Neural cell (in vitro differentiated cells): ENCODE results near the gene CNTN6. TPM values are rescaled to one million over a fixed set of nuclear protein-coding genes. Genes with fewer than 3 reads are reported as not detected.
A peak's percentile ranks its signal among the peaks of the same experiment; 100 is the strongest.

Experiments
- H2AFZ ChIP-seq: fragments of 200-600, 300-800 bp; sonication (generic), shearing (Covaris generic); 2 replicates; pipeline ENCODE4 v1.6.0; 2014; ENCODE audit warnings: low read depth, mild to moderate bottlenecking, antibody characterized with exemption, low read length, moderate library complexity
- H3F3A ChIP-seq: fragments of 200-600 bp; shearing (Covaris generic); 2 replicates; pipeline ENCODE4 v1.6.1; 2016; ENCODE audit warnings: mild to moderate bottlenecking, moderate library complexity, mixed read lengths, antibody characterized with exemption, low read length; ENCODE audit not compliant: insufficient read depth, poor library complexity, severe bottlenecking
- H3K27ac ChIP-seq: fragments of 200-600, 300-800 bp; sonication (generic), shearing (Covaris generic); 2 replicates; pipeline ENCODE4 v1.5.1; 2014; ENCODE audit warnings: mild to moderate bottlenecking, low read length, moderate library complexity
- H3K27me3 ChIP-seq: fragments of 300-800, 200-600 bp; sonication (generic), shearing (Covaris generic); 2 replicates; pipeline ENCODE4 v1.6.0; 2014; ENCODE audit warnings: mild to moderate bottlenecking, low read depth, low read length, moderate library complexity; ENCODE audit not compliant: insufficient read depth
- H3K36me3 ChIP-seq: fragments of 300-800, 200-600 bp; sonication (generic), shearing (Covaris generic); 2 replicates; pipeline ENCODE4 v1.5.1; 2014; ENCODE audit warnings: mild to moderate bottlenecking, antibody characterized with exemption, low read length, moderate library complexity; ENCODE audit not compliant: insufficient read depth
- H3K4me2 ChIP-seq: fragments of 300-800, 200-600 bp; sonication (generic), shearing (Covaris generic); 2 replicates; pipeline ENCODE4 v1.6.0; 2014; ENCODE audit warnings: mild to moderate bottlenecking, low read length
- H3K4me3 ChIP-seq: fragments of 300-800, 200-600 bp; sonication (generic), shearing (Covaris generic); 2 replicates; pipeline ENCODE4 v1.5.1; 2014; ENCODE audit warnings: mild to moderate bottlenecking, low read length, moderate library complexity
- H3K79me2 ChIP-seq: fragments of 200-600 bp; shearing (Covaris generic); replicated peaks from 2 replicates; pipeline ENCODE4 v1.6.0; 2014; ENCODE audit warnings: mild to moderate bottlenecking, low read length, moderate library complexity; ENCODE audit not compliant: insufficient read depth
- H3K9ac ChIP-seq: fragments of 300-800, 200-600 bp; sonication (generic), shearing (Covaris generic); 2 replicates; pipeline ENCODE4 v1.6.1; 2016; ENCODE audit warnings: mild to moderate bottlenecking, low read length, mixed read lengths
- H3K9me2 ChIP-seq: fragments of 200-600 bp; shearing (Covaris generic); 2 replicates; pipeline ENCODE4 v1.6.1; 2016; ENCODE audit warnings: mild to moderate bottlenecking, low read length, mixed read lengths; ENCODE audit not compliant: insufficient read depth
- H3K9me3 ChIP-seq: fragments of 200-600, 300-800 bp; sonication (generic), shearing (Covaris generic); 2 replicates; pipeline ENCODE4 v1.6.1; 2016; ENCODE audit warnings: mild to moderate bottlenecking, mixed run types, low read length, moderate library complexity, mixed read lengths
- H4K20me1 ChIP-seq: fragments of 200-600 bp; shearing (Covaris generic); 2 replicates; pipeline ENCODE4 v1.6.1; 2016; ENCODE audit warnings: mild to moderate bottlenecking, mixed run types; ENCODE audit not compliant: insufficient read depth
- EP300 ChIP-seq: fragments of 450-650 bp; conservative IDR thresholded peaks from 2 replicates; pipeline ENCODE4 v1.6.1; 2014; ENCODE audit warnings: antibody characterized with exemption, mild to moderate bottlenecking, moderate library complexity; ENCODE audit not compliant: poor library complexity, severe bottlenecking
- EZH2 ChIP-seq: fragments of 200-600, 300-800 bp; shearing (Covaris generic), sonication (generic); IDR thresholded peaks from 2 replicates; pipeline ENCODE4 v1.6.1; 2014; ENCODE audit warnings: antibody characterized with exemption, low read length, borderline replicate concordance, mild to moderate bottlenecking; ENCODE audit not compliant: insufficient read depth, poor library complexity, severe bottlenecking
- MXI1 ChIP-seq: fragments of 450-650 bp; conservative IDR thresholded peaks from 2 replicates; pipeline ENCODE4 v1.6.1; 2014; ENCODE audit warnings: antibody characterized with exemption, mild to moderate bottlenecking; ENCODE audit not compliant: poor library complexity, severe bottlenecking
- POLR2AphosphoS5 ChIP-seq: IDR thresholded peaks from 2 replicates; pipeline ENCODE4 v1.6.1; 2012
- RAD21 ChIP-seq: fragments of 450-650 bp; conservative IDR thresholded peaks from 2 replicates; pipeline ENCODE4 v1.6.1; 2014; ENCODE audit warnings: antibody characterized with exemption, mild to moderate bottlenecking, moderate library complexity
- REST ChIP-seq: IDR thresholded peaks from 2 replicates; pipeline ENCODE4 v1.6.1; 2012; ENCODE audit warnings: borderline replicate concordance
- SMC3 ChIP-seq: fragments of 450-650 bp; conservative IDR thresholded peaks from 2 replicates; pipeline ENCODE4 v1.6.1; 2014; ENCODE audit warnings: antibody characterized with exemption, mild to moderate bottlenecking, moderate library complexity; ENCODE audit not compliant: poor library complexity
- TAF1 ChIP-seq: IDR thresholded peaks from 2 replicates; pipeline ENCODE4 v1.6.1; 2012; ENCODE audit warnings: low read depth
- polyA plus RNA-seq: library from polyadenylated mRNA; depleted of rRNA; stranded (reverse); fragments of >200 nt; gene quantifications from 2 replicates; pipeline ENCODE4 v1.2.3, GENCODE V29; 2014
- TF ChIP-seq, protein P1 (sequence below): fragments of 450-650 bp; IDR thresholded peaks from 2 replicates; pipeline ENCODE4 v1.5.1; 2014; ENCODE audit warnings: antibody characterized with exemption, mild to moderate bottlenecking, moderate library complexity; ENCODE audit not compliant: poor library complexity, severe bottlenecking

CNTN6 gene
- polyA plus RNA-seq, 1 donor from 2014 or later: 1.8 TPM

- Histone ChIP-seq H3K27ac (no peak overlapping the region), H3K27me3 (no peaks in the 10 kb centered on the region), H3K36me3 (no peaks in the 10 kb centered on the region), H3K4me3 (peak overlapping the region; percentile 58), H3K9me3 (no peaks in the 10 kb centered on the region), H3K79me2 (no peaks in the 10 kb centered on the region), H3K4me2 (peak overlapping the region; percentile 63), H2AFZ (no peak overlapping the region), H3F3A (peaks cover 3% of the 10 kb centered on the region), H3K9ac (no peak overlapping the region), H3K9me2 (no peaks in the 10 kb centered on the region), H4K20me1 (no peaks in the 10 kb centered on the region)
- no peak for TF ChIP-seq TAF1
These were observed 763 bp upstream of the CNTN6 start for GRCh38 chr3:1092061-1092460.

- Histone ChIP-seq H3K4me3 (peak overlapping the region; percentile 58), H2AFZ (peak overlapping the region; percentile 37), H3K9me3 (no peaks in the 10 kb centered on the region), H3K79me2 (no peaks in the 10 kb centered on the region), H3K9ac (peak overlapping the region; percentile 47), H3F3A (peaks cover 3% of the 10 kb centered on the region), H3K27me3 (no peaks in the 10 kb centered on the region), H4K20me1 (no peaks in the 10 kb centered on the region), H3K9me2 (no peaks in the 10 kb centered on the region), H3K27ac (peak overlapping the region; percentile 59), H3K4me2 (peak overlapping the region; percentile 63), H3K36me3 (no peaks in the 10 kb centered on the region)
- TF ChIP-seq POLR2AphosphoS5: no peak
- TF ChIP-seq EP300: no peak
- TF ChIP-seq, protein P1, sequence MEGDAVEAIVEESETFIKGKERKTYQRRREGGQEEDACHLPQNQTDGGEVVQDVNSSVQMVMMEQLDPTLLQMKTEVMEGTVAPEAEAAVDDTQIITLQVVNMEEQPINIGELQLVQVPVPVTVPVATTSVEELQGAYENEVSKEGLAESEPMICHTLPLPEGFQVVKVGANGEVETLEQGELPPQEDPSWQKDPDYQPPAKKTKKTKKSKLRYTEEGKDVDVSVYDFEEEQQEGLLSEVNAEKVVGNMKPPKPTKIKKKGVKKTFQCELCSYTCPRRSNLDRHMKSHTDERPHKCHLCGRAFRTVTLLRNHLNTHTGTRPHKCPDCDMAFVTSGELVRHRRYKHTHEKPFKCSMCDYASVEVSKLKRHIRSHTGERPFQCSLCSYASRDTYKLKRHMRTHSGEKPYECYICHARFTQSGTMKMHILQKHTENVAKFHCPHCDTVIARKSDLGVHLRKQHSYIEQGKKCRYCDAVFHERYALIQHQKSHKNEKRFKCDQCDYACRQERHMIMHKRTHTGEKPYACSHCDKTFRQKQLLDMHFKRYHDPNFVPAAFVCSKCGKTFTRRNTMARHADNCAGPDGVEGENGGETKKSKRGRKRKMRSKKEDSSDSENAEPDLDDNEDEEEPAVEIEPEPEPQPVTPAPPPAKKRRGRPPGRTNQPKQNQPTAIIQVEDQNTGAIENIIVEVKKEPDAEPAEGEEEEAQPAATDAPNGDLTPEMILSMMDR: no peak
- TF ChIP-seq EZH2: no peak
- TF ChIP-seq REST: no peak
- TF ChIP-seq RAD21: no peak
- no peak for TF ChIP-seq SMC3
These were observed 393 bp downstream of the CNTN6 start for GRCh38 chr3:1093217-1093616.

DNA sequence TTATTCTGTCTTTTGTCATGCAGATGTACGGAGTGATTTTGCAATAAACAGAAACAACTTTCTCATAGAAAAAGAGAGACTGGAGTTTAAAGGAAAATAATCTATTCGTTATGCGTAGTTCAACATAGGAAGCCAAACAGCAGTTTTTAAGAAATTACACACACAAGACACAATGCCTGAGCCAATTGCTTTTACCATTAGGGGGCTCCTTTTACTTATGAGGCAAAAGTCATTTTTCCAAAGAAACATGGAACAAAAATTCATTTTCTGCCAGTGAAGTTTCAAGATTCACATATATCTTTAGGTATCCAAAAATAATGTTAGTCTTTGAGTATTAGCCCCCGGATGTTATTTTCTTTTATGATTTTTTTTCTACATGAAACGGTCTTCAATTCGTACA, 10.7 kb downstream of the CNTN6 start:
- no peak for TF ChIP-seq RAD21
- no peak for TF ChIP-seq POLR2AphosphoS5
- no peak for TF ChIP-seq MXI1
- TF ChIP-seq REST: no peak
- TF ChIP-seq EZH2: no peak
- TF ChIP-seq SMC3: no peak
- TF ChIP-seq, protein P1: no peak
- TF ChIP-seq EP300: no peak
- no peak for TF ChIP-seq TAF1

More for the DNA sequence above, 10.7 kb downstream of the CNTN6 start:
- Histone ChIP-seq H3K27me3 (no peaks in the 10 kb centered on the region), H3F3A (no peaks in the 10 kb centered on the region), H3K79me2 (no peaks in the 10 kb centered on the region), H3K9me3 (no peaks in the 10 kb centered on the region), H3K36me3 (no peaks in the 10 kb centered on the region), H2AFZ (no peak overlapping the region), H4K20me1 (no peaks in the 10 kb centered on the region), H3K27ac (no peak overlapping the region), H3K4me2 (no peak overlapping the region), H3K9ac (no peak overlapping the region), H3K9me2 (no peaks in the 10 kb centered on the region), H3K4me3 (no peak overlapping the region)
